ENCODE results near the gene SYT15. TPM values are rescaled to one million over a fixed set of nuclear protein-coding genes. Genes with fewer than 3 reads are reported as not detected.

SYT15 gene
- total and polyA plus RNA-seq, 2 donors (not counting 3 experiments of a cell fraction or from before 2014, with no cell fraction given) = 0.50 to 0.75 TPM

DNA sequence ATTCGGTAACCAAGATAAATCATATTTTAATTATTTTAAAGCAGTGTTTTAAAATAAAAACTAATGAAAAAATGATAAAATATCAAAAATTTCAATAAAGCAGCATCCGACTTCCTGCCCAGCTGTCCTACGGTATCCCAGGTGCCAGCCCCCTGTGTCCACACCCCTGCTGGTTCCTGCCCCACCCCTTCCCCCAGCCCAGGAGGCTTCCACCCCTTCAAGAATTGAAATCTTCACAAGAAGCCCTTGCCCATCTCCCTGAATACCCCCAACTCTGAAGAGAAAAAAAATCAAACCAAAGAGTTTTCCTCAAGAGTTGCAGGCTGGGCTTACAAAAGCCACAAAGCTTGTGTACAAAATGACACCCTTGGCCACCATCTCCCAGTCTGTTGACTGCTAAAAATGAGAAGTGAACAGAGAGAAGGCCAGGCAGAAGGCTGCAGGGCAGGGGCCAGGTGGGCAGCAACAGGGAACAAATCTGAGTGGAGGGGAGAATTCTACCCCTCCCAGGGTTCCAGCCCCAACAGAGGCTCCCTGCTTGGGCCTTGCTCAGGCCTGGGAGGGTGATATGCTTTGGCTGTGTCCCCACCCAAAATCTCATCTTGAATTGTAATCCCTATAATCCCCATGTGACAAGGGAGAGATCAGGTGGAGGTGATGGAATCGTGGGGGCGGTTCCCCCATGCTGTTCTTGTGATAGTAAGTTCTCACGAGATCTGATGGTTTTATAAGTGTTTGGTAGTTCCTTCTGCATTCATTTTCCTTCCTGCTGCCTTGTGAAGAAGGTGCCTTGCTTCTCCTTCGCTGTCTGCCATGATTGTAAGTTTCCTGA is 37.0 kb upstream of the SYT15 start:
- no peak for DNase-seq (ENCODE audit: low read depth, low spot score)
- TF ChIP-seq POLR2A (IDR thresholded peaks at IDR 0.05; ENCODE audit: low read depth, low read length) = no peak
- no peak for TF ChIP-seq MAX (IDR thresholded peaks at IDR 0.05; ENCODE audit: insufficient read depth, insufficient read length)
- TF ChIP-seq, protein P1, sequence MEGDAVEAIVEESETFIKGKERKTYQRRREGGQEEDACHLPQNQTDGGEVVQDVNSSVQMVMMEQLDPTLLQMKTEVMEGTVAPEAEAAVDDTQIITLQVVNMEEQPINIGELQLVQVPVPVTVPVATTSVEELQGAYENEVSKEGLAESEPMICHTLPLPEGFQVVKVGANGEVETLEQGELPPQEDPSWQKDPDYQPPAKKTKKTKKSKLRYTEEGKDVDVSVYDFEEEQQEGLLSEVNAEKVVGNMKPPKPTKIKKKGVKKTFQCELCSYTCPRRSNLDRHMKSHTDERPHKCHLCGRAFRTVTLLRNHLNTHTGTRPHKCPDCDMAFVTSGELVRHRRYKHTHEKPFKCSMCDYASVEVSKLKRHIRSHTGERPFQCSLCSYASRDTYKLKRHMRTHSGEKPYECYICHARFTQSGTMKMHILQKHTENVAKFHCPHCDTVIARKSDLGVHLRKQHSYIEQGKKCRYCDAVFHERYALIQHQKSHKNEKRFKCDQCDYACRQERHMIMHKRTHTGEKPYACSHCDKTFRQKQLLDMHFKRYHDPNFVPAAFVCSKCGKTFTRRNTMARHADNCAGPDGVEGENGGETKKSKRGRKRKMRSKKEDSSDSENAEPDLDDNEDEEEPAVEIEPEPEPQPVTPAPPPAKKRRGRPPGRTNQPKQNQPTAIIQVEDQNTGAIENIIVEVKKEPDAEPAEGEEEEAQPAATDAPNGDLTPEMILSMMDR (IDR thresholded peaks at IDR 0.05; ENCODE audit: extremely low read depth in 1 of 2, insufficient read depth in 1 of 2, low read depth in 1 of 2, low read length in 2 of 2) = no peak
- TF ChIP-seq FOS (IDR thresholded peaks at IDR 0.05; ENCODE audit: borderline replicate concordance, insufficient read depth, low read length) = no peak
- TF ChIP-seq MYC (IDR thresholded peaks at IDR 0.05; ENCODE audit: low read depth, low read length) = no peak
- TF ChIP-seq GATA2 (IDR thresholded peaks at IDR 0.05; ENCODE audit: insufficient read depth, insufficient read length, low read depth, low read length) = no peak
- no peak for TF ChIP-seq JUN (IDR thresholded peaks at IDR 0.05; ENCODE audit: borderline replicate concordance, insufficient read depth, insufficient read length, low read depth)
- no peak for TF ChIP-seq POLR2AphosphoS5 (IDR thresholded peaks at IDR 0.05; ENCODE audit: insufficient read depth, low read depth, low read length)
- TF ChIP-seq EZH2 (IDR thresholded peaks at IDR 0.05; ENCODE audit: borderline replicate concordance, low read depth, low read length, severe bottlenecking) = no peak
- intact Hi-C loops (cut with micrococcal nuclease) = no loop called here
- Histone ChIP-seq H3K27ac (ENCODE audit: insufficient read depth, low read depth, low read length) (no peak overlapping the region), H4K20me1 (replicated peaks; ENCODE audit: control insufficient read depth, extremely low read depth, insufficient read depth, low read length) (no peaks in the 10 kb centered on the region), H3K4me1 (ENCODE audit: control insufficient read depth, extremely low read depth, insufficient read depth, low read length) (no peaks in the 10 kb centered on the region), H2AFZ (ENCODE audit: low read depth, low read length) (no peak overlapping the region), H3K79me2 (ENCODE audit: control insufficient read depth, insufficient read depth, low read length) (no peaks in the 10 kb centered on the region), H3K4me2 (ENCODE audit: insufficient read depth, low read length) (no peak overlapping the region), H3K9me1 (replicated peaks; ENCODE audit: control insufficient read depth, extremely low read depth, insufficient read depth, low read length) (no peaks in the 10 kb centered on the region), H3K9ac (replicated peaks; ENCODE audit: extremely low read depth, insufficient read depth, low read length) (no peak overlapping the region), H3K27me3 (ENCODE audit: control insufficient read depth in 2 of 2, insufficient read depth in 2 of 2, low read length in 2 of 2) (peaks cover 0 to 4% of the 10 kb centered on the region in 2 experiments), H3K4me3 (replicated peaks in 1 of 3; ENCODE audit: insufficient read depth in 1 of 3, low read depth in 1 of 3, low read length in 3 of 3) (no peak overlapping the region), H3K9me3 (replicated peaks; ENCODE audit: control insufficient read depth, insufficient read depth, low read length) (no peaks in the 10 kb centered on the region), H3K36me3 (ENCODE audit: control insufficient read depth in 2 of 2, extremely low read depth in 1 of 2, insufficient read depth in 2 of 2, low read length in 2 of 2) (no peaks in the 10 kb centered on the region)
- dilution Hi-C loops (cut with MboI; ENCODE audit: extremely low pct_ligation_motif_present, low sequenced_read_pairs) = no loop called here
- ChIA-PET POLR2A (no interaction called here), CTCF (no interaction called here)
- BruUV-seq (replicated peaks) = no TSS peak
- FAIRE-seq = no peak
